Fibroblast of mammary gland (primary cell): Measurements from ENCODE around the gene CREM.

Experiments
- DNase-seq: peaks from one replicate; pipeline ENCODE4 v3.0.0-alpha.2; 2010; ENCODE audit warnings: low read depth
- H3K4me3 ChIP-seq: 2 replicates; pipeline ENCODE4 v1.5.1; 2011; ENCODE audit warnings: low read depth, mild to moderate bottlenecking, low read length, moderate library complexity; ENCODE audit not compliant: control insufficient read depth
- CTCF ChIP-seq: conservative IDR thresholded peaks from 2 replicates; pipeline ENCODE4 v1.5.1; 2011; ENCODE audit warnings: low read depth, low read length, inconsistent platforms; ENCODE audit not compliant: control insufficient read depth, insufficient read depth

The CREM gene

GRCh38 chr10:35091994-35092790 is 34.5 kb upstream of the CREM start:
- no peak for DNase-seq
- no peak for TF ChIP-seq CTCF

GRCh38 chr10:35092851-35093250 is 33.8 kb upstream of the CREM start:
- DNase-seq = peak; percentile 30
- no peak for TF ChIP-seq CTCF
- H3K4me3 ChIP-seq = no peak overlapping the region

More at GRCh38 chr10:35091994-35092790, 34.5 kb upstream of the CREM start:
- H3K4me3 ChIP-seq = no peak overlapping the region

GRCh38 chr10:35096312-35096711 is 30.3 kb upstream of the CREM start:
- DNase-seq = no peak
- H3K4me3 ChIP-seq = no peak overlapping the region
- TF ChIP-seq CTCF = no peak

GRCh38 chr10:35097510-35097909 is 29.1 kb upstream of the CREM start:
- no peak for TF ChIP-seq CTCF
- no peak for DNase-seq
- H3K4me3 ChIP-seq = no peak overlapping the region

- no peak for TF ChIP-seq CTCF
- no peak overlapping the region for H3K4me3 ChIP-seq
- no peak for DNase-seq
Measured at GRCh38 chr10:35103882-35104281, 22.8 kb upstream of the CREM start.

GRCh38 chr10:35112571-35112970 is 14.1 kb upstream of the CREM start:
- TF ChIP-seq CTCF = no peak
- no peak overlapping the region for H3K4me3 ChIP-seq
- no peak for DNase-seq

GRCh38 chr10:35119378-35119777 is 7.3 kb upstream of the CREM start:
- no peak for DNase-seq
- TF ChIP-seq CTCF = no peak
- H3K4me3 ChIP-seq = no peak overlapping the region
